ENCODE results near the gene PAK3. TPM values are rescaled to one million over a fixed set of nuclear protein-coding genes. Genes with fewer than 3 reads are reported as not detected.

Gene PAK3
- total RNA-seq, 1 donor from 2014 or later: 12.3 TPM

GRCh38 chrX:111207851-111208250, 111.9 kb downstream of the PAK3 start:
- H3K4me1 Mint-ChIP-seq: no peaks in the 10 kb centered on the region
- TF ChIP-seq CTCF (conservative IDR thresholded peaks at IDR 0.05): no peak
- H3K27me3 Mint-ChIP-seq (ENCODE audit: low read depth): no peaks in the 10 kb centered on the region
- no peak overlapping the region for H3K4me3 Mint-ChIP-seq
- H3K36me3 Mint-ChIP-seq (ENCODE audit: low read depth): no peaks in the 10 kb centered on the region
- DNase-seq (ENCODE audit: low read depth, low spot score): no peak
- no peak overlapping the region for H3K27ac Mint-ChIP-seq (ENCODE audit: unreplicated experiment)
- H3K9me3 Mint-ChIP-seq: no peaks in the 10 kb centered on the region

- TF ChIP-seq CTCF (conservative IDR thresholded peaks at IDR 0.05): no peak
- DNase-seq (ENCODE audit: low read depth, low spot score): no peak
- Mint-ChIP-seq H3K27ac (ENCODE audit: unreplicated experiment) (no peak overlapping the region), H3K27me3 (ENCODE audit: low read depth) (no peaks in the 10 kb centered on the region), H3K4me3 (no peak overlapping the region), H3K9me3 (no peaks in the 10 kb centered on the region), H3K4me1 (peaks cover 4% of the 10 kb centered on the region), H3K36me3 (ENCODE audit: low read depth) (no peaks in the 10 kb centered on the region)
These were observed 120.4 kb downstream of the PAK3 start for GRCh38 chrX:111216293-111216801.

- no peaks in the 10 kb centered on the region for H3K9me3 Mint-ChIP-seq
- H3K36me3 Mint-ChIP-seq (ENCODE audit: low read depth): no peaks in the 10 kb centered on the region
- DNase-seq (ENCODE audit: low read depth, low spot score): no peak
- no peak overlapping the region for H3K4me3 Mint-ChIP-seq
- H3K4me1 Mint-ChIP-seq: peaks cover 3% of the 10 kb centered on the region
- H3K27ac Mint-ChIP-seq (ENCODE audit: unreplicated experiment): no peak overlapping the region
- H3K27me3 Mint-ChIP-seq (ENCODE audit: low read depth): no peaks in the 10 kb centered on the region
- peak; percentile 84 for TF ChIP-seq CTCF (conservative IDR thresholded peaks at IDR 0.05)
These were observed 148.3 kb downstream of the PAK3 start for GRCh38 chrX:111244235-111244750.

- peaks cover 2% of the 10 kb centered on the region for H3K27me3 Mint-ChIP-seq (ENCODE audit: low read depth)
- H3K27ac Mint-ChIP-seq (ENCODE audit: unreplicated experiment): no peak overlapping the region
- DNase-seq (ENCODE audit: low read depth, low spot score): no peak
- H3K36me3 Mint-ChIP-seq (ENCODE audit: low read depth): no peaks in the 10 kb centered on the region
- H3K4me3 Mint-ChIP-seq: no peak overlapping the region
- peaks cover 11% of the 10 kb centered on the region for H3K9me3 Mint-ChIP-seq
- no peaks in the 10 kb centered on the region for H3K4me1 Mint-ChIP-seq
- TF ChIP-seq CTCF (conservative IDR thresholded peaks at IDR 0.05): no peak
These were observed 159.1 kb downstream of the PAK3 start for GRCh38 chrX:111254896-111255693.

GRCh38 chrX:111257733-111258132, 161.7 kb downstream of the PAK3 start:
- no peak for TF ChIP-seq CTCF (conservative IDR thresholded peaks at IDR 0.05)
- Mint-ChIP-seq H3K36me3 (ENCODE audit: low read depth) (no peaks in the 10 kb centered on the region), H3K4me3 (no peak overlapping the region), H3K27me3 (ENCODE audit: low read depth) (no peaks in the 10 kb centered on the region), H3K27ac (ENCODE audit: unreplicated experiment) (no peak overlapping the region), H3K4me1 (peaks cover 7% of the 10 kb centered on the region), H3K9me3 (peaks cover 14% of the 10 kb centered on the region)
- DNase-seq (ENCODE audit: low read depth, low spot score): no peak

Measured in neural crest cell (in vitro differentiated cells).